Stimulated activated CD8-positive, alpha-beta memory T cell treated with anti-CD3 and anti-CD28 coated beads, Interleukin-15, amount 100 ng/mL, for 4 hours (primary cell): Measurements from ENCODE around the gene EPC2.

ENCODE experiments used
- DNase-seq, 2 donors: peaks; one replicate each; pipeline ENCODE4 v3.0.0-alpha.2; 2020; ENCODE audit warnings: low read depth in 2 of 2

Gene EPC2, protein sequence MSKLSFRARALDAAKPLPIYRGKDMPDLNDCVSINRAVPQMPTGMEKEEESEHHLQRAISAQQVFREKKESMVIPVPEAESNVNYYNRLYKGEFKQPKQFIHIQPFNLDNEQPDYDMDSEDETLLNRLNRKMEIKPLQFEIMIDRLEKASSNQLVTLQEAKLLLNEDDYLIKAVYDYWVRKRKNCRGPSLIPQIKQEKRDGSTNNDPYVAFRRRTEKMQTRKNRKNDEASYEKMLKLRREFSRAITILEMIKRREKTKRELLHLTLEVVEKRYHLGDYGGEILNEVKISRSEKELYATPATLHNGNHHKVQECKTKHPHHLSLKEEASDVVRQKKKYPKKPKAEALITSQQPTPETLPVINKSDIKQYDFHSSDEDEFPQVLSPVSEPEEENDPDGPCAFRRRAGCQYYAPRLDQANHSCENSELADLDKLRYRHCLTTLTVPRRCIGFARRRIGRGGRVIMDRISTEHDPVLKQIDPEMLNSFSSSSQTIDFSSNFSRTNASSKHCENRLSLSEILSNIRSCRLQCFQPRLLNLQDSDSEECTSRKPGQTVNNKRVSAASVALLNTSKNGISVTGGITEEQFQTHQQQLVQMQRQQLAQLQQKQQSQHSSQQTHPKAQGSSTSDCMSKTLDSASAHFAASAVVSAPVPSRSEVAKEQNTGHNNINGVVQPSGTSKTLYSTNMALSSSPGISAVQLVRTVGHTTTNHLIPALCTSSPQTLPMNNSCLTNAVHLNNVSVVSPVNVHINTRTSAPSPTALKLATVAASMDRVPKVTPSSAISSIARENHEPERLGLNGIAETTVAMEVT

DNA sequence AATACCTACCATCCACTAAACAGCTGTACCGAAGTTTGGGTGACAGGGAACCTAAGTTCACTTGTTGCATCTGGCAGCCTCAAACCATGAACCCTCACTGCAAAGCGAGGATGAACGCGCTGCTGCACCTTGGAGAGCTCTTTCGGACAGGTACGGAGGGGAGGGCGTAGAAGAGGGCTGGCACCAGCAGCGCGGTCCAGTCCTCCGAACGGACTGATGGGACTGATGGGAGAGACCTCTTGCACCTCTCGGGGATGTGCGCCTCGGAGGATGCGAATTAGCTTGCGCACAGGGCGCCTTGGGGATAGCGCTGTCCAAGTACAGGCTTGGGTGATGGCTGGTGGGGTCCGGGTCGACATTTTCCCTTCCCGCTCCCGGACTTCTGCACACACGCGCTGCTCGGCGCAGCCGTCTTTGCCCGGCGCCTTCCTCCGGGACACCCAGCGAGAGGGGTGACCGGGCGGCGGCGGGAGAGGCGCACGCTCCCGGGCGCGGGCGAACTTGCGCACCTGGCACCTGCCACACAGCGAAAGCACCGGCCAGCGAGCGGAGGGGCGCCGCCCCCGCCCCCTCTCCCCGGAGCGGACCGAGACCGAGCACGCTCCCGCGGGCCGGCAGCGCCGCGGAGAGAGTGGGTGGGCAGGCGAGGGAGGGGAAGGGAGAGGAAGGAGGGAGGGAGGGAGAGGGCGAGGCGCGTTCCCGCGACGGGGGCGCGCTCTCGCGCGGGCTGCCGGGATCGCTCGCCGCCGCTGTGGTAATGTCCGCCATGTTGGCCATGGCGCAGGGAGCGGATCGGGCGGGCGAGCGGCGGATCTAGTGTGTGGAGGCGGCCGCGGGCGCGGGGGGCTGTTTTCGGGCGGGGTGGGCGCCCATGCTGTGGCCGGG, at the start of gene EPC2:
Gene EPC2, plus strand, starts transcription at position 754 of the 885 bp plus-strand sequence. CDS start 267 bp downstream, outside the sequence.
- peak; percentile 74 to 87 for DNase-seq

DNA sequence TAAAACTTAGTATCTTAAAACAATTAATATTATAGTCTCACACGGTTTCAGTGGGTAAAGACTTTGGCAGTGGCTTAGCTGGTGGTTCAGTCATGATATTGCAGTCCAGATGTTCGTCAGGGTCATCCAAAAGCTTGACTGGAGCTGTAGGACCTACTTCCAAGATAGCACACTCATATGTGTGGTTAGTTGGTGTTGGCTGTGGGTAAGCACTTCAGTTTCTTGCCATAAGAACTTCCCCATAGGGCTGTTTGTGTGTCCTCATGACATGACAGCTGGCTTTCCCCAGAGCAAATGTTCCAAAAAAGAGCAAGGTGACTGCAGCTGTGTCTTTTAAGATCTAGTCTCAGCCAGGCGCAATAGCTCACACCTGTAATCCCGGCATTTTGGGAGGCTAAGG, 48.5 kb upstream of the EPC2 start:
- no peak for DNase-seq

DNA sequence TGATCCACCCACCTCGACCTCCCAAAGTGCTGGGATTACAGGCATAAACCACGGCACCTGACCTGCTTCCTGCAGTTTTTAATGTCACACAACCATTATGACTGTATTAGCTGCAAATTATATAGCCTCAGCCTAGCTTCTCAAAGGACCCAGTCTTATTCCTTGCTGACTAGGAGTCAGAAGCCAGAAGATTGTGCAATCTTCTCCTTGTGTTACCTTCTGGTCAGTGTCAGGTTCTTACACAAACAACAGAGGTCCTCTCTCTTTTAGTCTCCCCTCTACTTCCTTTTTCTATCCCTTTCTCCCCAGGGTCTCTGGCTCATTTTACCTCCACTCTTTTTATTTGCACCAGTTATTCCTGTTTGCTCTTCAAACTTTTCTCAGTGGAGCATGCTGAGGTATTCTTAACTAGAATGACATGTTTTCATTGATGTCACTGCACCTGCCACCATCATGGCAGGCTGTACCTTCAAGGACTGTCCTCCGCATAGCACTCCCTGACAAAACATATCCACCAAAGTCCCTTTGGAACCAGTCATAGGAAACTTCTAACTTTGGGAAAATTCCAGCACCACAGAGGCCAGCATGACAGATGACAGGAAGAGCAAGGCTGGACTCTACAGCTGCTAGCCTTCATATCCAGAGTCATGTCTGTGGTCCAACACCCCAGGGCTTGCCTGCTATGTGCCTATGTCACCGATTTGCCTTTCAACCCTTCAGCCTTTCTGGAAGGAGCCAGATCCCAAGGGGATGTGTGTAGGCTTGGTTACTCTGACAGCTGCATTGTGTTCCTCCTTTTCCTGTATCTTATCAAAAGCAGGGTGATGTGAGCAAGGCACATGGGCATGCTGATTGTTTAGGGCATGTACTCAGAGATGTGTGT, 45.2 kb upstream of the EPC2 start:
- DNase-seq = no peak

DNA sequence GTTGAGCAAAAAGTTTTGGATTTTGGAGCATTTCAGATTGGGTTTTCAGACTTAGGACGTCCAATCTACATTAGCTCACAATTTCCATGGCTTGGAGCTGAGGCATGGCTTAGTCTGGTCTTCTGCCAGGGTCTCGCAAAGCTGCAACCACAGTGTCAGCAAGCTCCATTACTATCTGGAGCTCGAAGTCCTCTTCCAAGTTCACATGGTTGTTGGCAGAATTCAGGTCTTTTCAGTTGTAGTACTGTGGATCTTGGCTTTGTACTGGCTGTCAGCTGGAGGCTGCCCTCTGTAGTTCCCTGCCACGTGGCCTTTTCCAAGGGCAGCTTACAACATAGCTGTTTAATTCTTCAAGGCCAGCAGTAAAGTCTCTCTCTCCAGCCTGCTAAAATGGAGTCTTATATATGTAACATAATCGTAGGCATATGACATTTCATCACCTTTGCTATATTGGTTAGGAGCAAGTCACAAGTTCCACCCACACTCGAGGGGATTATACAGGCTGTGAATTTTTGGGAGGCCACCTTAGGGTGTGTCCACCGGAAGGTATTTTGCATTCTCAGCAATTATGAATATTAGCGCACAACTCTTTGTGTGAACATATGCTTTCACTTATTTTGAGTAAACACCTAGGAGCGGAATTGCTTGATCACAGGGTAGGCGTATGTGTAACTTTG, 41.5 kb upstream of the EPC2 start:
- no peak for DNase-seq

DNA sequence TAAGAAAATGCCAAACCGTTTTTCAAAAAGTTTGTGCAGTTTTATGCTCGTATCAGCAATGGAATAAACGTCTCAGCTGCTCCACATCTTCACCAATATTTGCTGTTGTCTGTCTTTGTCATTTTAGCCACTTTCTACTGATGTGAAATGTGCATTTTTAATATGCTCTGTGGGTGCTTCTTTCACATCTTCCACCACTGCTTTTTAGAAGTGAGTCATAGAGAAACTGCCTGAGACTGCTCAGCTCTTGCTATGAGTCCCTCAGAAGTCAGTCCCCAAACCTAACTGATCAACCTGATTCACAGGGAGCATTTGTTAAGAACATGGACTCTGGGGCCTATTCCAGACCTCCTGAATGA, 41.0 kb upstream of the EPC2 start:
- no peak for DNase-seq

DNA sequence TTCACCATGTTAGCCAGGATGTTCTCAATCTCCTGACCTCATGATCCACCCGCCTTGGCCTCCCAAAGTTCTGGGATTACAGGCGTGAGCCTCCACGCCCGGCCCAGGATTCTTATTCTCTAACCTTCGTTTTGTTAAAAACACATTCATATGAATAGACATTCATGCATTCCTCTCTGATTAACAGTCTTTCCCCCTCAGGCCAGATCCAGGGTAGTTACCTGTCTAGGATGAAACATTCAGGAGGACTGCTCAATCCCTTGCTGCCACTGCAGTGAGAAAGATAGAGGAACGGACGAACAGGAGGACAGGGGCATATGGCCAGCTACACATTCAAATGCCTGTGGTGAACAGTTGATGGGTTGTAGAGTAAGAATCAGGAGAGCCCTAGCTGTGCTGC, 39.6 kb upstream of the EPC2 start:
- DNase-seq = no peak

DNA sequence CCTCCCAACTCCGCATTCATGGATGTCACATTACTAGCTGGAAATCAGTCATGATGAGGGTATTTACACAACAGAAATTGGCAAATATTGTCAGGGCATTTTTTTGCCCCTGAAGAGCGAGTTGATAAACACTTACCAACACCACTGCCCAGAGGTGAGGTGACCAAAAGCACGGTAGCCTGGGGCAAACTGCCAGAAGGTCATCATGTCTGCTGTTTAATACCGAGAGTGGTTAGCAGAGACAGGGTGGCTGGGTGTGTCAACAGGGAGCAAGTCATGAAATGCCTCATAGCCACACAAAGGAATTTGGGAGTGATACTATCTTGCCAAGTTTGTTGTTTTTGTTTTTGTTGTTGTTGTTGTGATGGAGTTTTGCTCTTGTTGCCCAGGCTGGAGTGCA, 37.0 kb upstream of the EPC2 start:
- DNase-seq = no peak

DNA sequence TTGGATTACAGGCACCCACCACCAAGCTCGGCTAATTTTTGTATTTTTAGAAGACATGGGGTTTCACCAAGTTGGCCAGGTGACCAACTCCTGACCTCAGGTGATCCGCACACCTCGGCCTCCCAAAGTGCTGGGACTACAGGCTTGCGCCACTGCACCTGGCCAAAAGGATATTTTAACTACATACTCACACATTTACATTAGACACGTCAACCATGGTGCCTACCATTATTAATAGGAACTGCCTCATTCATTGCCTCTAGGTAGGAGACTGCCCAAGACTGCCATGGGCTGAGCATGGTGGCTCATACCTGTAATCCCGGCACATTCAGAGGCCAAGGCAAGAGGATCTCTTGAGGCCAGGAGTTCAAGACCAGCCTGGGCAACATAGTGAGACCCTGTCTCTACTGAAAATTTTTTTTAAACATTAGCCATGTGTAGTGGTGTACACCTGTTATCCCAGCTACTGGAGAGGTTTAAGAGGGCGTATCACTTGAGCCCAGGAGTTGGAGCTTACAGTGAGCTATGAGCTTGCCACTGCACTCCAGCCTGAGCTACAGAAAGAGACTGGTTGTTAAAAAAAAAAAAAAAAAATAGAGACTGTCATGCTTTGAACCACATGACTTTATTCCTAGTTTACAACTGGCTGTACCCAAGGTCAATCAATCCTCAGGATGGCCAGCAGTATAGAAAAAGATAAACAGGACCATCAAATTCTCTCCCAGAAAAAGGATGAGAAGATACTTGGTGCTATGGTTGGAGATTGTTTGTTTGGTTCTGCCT, 31.1 kb upstream of the EPC2 start:
- DNase-seq = no peak

DNA sequence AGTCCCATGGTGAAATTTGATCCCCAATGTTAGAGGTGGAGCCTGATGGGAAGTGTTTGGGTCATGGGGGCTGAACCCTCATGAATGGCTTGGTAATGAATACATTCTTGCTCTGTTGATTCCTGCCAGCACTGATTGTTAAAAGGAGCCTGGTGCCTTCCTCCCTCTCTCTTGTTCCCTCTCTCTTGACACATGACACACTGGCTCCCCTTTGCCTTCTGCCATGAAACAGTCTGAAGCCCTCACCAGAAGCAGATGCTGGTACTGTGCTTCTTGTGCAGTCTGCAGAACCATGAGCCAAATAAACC, 30.6 kb upstream of the EPC2 start:
- no peak for DNase-seq

DNA sequence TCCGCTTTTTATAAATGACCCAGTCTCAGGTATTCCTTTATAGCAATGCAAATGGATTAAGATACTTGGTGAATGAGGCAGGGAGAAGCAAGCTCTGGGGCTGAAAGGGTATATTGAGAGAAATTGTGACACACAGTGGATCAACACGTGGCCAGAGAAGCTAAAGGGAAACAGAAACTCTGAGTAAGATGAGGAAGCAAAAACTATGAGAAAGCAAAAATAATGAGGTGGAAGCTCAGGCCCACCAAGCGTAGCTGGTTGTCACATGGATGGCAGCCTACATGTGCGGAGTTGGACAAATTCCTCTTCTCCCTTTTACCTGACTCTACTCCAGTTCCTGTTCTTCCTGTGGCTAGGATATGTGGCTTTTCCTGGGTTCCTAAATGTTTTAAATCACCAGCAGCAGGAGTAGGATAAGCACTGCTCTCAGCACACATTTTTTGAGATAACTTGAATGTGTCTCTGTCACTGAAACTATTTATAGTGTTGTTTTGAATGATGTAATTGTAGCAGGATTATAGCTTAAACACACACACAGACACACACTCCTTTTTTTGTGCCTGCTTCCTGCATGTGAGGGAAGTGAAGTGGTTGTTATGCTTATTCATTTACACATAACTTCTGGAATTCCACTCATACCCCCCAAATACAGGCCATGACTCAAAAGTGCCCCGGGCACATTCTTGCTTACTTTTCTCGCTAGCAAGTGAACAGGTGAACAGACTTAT, 30.1 kb upstream of the EPC2 start:
- DNase-seq = no peak

DNA sequence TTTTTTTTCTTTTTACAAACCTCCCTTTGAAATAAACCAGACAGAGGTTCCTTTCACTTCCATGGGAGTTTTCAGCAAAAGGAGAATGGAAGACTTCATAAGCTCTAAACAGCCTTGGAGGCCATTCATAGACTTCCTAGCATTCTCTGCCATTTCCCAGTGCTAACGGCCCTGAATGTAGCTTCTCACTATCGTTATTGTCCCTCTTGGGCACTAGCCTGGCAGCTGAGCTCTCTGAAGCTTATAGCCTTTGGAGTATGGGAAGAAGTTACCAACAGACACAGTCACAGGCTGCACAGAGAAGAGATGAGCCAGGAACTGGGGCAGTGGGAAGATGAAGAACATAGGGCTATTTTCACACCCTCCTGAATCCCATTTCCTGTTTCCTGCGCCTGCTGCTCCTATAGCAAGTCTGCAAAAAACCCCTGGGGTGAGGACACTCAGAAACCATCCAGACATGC, 29.1 kb upstream of the EPC2 start:
- DNase-seq = no peak

DNA sequence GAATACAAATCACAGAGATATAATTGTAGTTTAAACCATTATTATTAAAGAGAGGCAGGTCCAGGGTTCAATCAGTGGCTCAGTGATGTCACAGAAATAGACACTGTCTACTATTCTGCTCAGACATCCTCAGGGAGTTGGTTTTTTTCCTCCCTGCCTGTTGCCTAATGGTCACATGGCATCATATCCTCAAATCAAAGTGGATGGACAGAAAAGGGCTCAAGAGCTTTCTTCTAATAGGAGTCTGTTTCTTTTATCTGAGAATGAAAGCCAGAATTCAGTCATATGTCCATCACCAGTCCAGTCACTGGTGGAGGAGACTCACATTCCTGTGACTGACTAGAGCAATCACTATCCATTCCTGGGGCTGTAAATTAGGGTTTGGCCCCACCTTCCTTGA, 27.9 kb upstream of the EPC2 start:
- DNase-seq = no peak

DNA sequence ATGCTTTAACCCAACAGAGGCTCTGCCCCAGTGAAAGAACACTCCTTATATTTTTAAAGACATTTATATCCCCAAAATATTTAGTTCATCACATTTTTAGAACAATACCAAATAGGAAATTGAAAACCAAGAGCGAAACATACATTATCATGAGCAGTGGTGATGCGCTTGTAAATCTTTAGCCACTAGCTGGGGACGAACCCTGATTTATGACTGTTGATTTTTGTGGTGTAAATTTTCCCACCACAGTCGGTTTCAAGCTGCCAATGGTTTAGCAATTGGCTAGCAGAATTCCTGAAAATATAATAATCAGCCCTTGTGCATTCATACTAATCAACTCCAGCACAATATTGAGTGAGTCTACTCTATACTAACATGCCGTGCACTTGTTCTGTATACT, 27.3 kb upstream of the EPC2 start:
- DNase-seq = no peak

DNA sequence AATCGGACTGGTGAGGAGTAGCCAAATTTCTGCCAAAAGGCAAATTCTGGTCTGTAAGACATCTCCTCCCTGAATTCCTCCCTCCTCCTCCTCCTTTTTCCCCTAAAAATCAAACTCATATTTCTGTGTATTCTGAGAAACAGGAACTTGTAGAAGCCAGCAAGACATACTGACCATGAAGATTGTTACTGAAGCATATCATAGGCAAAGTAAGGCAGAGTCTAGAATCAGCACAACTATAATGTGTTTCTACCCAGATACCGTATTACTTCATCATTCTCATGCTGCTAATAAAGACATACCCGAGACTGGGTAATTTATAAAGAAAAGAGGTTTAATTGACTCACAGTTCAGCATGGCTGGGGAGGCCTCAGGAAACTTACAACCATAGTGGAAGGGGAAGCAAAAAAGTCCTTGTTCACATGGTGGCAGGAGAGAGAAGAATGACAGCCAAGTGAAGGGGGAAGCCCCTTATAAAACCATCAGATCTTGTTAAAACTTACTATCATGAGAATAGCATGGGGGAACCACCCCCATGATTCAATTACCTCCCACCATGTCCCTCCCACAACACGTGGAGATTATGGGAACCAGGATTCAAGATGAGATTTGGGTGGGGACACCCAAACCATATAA, 24.9 kb upstream of the EPC2 start:
- no peak for DNase-seq

DNA sequence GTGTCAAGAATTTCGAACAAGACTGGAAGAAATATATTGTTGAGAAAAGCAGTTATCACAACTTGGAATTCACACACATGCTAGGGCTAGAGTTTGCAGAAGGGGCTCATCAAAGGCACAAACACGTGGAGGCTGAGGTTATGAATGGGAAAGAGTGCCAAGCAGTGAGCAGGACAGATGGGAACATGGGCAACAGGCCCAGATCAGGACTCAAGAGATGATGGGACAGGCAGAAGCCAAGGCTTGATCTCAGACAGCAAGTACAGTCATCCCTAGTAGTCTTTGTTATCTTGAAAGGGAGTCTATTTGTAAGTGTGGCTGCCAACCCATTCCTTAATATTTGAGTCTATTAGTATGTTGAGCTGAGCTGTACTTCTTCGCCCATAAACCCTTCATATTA, 22.2 kb upstream of the EPC2 start:
- DNase-seq = no peak

DNA sequence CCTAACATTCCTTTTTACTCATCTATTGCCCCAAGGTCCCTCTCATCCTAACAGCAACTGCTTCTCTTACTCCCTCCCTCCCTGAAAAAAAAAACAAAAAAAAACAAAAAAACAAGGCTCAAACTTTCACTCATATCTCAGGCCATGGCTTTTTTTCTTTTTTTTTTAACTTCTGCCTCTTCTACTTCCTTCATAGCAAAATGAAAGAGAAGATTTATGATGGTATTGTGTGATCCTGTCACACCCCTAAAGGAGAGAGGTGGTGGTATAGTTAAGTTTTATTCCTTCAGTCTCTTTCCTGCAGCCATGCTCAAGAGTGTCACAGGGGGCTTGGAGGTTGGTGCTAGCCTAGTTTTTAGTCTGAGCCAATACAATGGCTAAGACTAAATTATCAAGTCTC, 21.5 kb upstream of the EPC2 start:
- no peak for DNase-seq

DNA sequence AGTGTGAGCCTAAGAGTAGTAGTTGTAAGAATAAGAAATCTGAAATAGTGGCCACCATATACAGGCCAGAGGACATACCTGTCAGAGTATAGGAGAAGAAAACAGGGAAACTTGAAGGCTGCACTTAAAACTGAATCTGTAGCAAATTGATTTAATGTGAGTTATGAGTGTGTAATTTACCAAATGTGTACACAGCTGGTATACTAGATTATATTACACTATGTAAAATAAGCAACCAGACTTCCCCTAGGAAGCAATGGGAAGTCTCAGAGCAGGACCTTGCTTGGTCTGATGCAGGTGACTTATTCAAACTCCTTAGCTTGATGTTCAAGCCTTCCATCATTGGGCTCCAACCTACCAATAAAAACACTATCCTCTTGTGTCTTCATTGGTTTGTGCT, 17.3 kb upstream of the EPC2 start:
- DNase-seq = no peak

DNA sequence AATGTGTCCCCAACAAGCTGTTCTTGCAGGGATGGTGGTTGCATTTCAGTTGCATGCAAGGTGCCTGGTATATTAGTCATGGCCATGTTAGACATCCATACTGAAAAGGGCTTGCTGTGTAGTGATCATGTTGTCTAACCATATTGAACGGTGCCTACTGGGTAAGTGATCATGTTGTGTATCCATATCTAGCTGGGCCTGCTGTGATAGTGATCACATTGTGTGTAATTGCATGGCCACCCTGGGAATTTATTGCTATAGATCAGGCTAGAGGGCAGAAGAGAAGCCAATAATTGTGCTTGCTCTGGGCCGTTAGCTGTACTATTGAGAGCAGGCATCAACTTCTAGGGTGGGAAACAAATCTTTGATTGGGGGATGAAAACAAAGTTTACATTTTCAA, 9.8 kb upstream of the EPC2 start:
- no peak for DNase-seq

DNA sequence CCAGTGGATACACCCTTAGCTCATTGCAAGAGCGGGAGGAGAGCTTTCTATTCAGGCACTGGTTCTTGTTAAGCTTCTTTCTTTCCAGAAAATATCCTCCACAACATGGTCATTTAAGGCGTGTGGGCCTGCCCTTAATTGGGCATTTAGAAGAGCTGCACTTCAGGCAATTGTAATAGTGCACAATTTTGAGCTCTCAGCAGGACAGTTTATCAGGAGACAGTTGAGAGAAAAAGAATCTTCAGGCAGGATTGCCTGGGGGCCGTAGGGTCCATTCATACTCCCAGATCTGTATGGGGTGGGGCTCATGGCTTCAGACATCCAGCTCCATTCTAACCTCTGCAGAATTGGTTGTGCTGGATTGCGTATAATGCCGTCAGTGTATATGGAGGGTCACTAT, 6.0 kb upstream of the EPC2 start:
- DNase-seq = no peak
